ENCODE data around the gene LPP. TPM values are rescaled to one million over a fixed set of nuclear protein-coding genes. Genes with fewer than 3 reads are reported as not detected.

LPP gene
- total RNA-seq, 1 experiment from 2014 or later: 148 TPM

GRCh38 chr3:188740010-188740409 is 586.1 kb downstream of the LPP start:
- DNase-seq: no peak
- CTCF ChIA-PET: no interaction called here
- Histone ChIP-seq H3K79me2 (ENCODE audit: low read depth) (no peaks in the 10 kb centered on the region), H3F3A (ENCODE audit: insufficient read depth, low read depth) (no peaks in the 10 kb centered on the region), H3K27me3 (ENCODE audit: insufficient read depth, low read depth) (no peaks in the 10 kb centered on the region), H3K9me3 (ENCODE audit: insufficient read depth, low read depth) (no peaks in the 10 kb centered on the region), H3K4me3 (no peak overlapping the region), H3K27ac (no peak overlapping the region), H3K4me1 (replicated peaks; ENCODE audit: insufficient read depth) (no peaks in the 10 kb centered on the region), H3K9me2 (ENCODE audit: insufficient read depth) (peaks cover 6% of the 10 kb centered on the region), H3K4me2 (no peak overlapping the region), H3K36me3 (ENCODE audit: low read depth) (no peaks in the 10 kb centered on the region), H2AFZ (no peak overlapping the region), H4K20me1 (ENCODE audit: insufficient read depth) (no peaks in the 10 kb centered on the region)
- intact Hi-C loops (cut with micrococcal nuclease; ENCODE audit: unreplicated experiment): no loop called here
- POLR2A ChIA-PET (ENCODE audit: unreplicated experiment): no interaction called here
- no peak for TF ChIP-seq CTCF (conservative IDR thresholded peaks at IDR 0.05)
- BruUV-seq (replicated peaks): no TSS peak

GRCh38 chr3:188742755-188743550 is 589.0 kb downstream of the LPP start:
- no TSS peak for BruUV-seq (replicated peaks)
- Histone ChIP-seq H3K4me1 (replicated peaks; ENCODE audit: insufficient read depth) (no peaks in the 10 kb centered on the region), H3K9me3 (ENCODE audit: insufficient read depth, low read depth) (no peaks in the 10 kb centered on the region), H3K36me3 (ENCODE audit: low read depth) (no peaks in the 10 kb centered on the region), H3K4me3 (no peak overlapping the region), H4K20me1 (ENCODE audit: insufficient read depth) (no peaks in the 10 kb centered on the region), H3K4me2 (no peak overlapping the region), H3F3A (ENCODE audit: insufficient read depth, low read depth) (no peaks in the 10 kb centered on the region), H3K27ac (no peak overlapping the region), H3K27me3 (ENCODE audit: insufficient read depth, low read depth) (no peaks in the 10 kb centered on the region), H3K79me2 (ENCODE audit: low read depth) (no peaks in the 10 kb centered on the region), H3K9me2 (ENCODE audit: insufficient read depth) (peaks cover 6% of the 10 kb centered on the region), H2AFZ (no peak overlapping the region)
- TF ChIP-seq CTCF (conservative IDR thresholded peaks at IDR 0.05): no peak
- TF ChIP-seq EZH2 (IDR thresholded peaks at IDR 0.05; ENCODE audit: low read depth): no peak
- POLR2A ChIA-PET (ENCODE audit: unreplicated experiment): no interaction called here
- intact Hi-C loops (cut with micrococcal nuclease; ENCODE audit: unreplicated experiment): no loop called here
- CTCF ChIA-PET: no interaction called here
- no peak for DNase-seq

- ChIA-PET POLR2A (ENCODE audit: unreplicated experiment) (interaction anchor here (0.6 kb wide), 1 partner anchor 137 kb away, joined by 6 read pairs; no protein-coding TSS in a partner anchor), CTCF (no interaction called here)
- Histone ChIP-seq H2AFZ (no peak overlapping the region), H3K4me1 (replicated peaks; ENCODE audit: insufficient read depth) (no peaks in the 10 kb centered on the region), H4K20me1 (ENCODE audit: insufficient read depth) (no peaks in the 10 kb centered on the region), H3K4me2 (no peak overlapping the region), H3K9me3 (ENCODE audit: insufficient read depth, low read depth) (no peaks in the 10 kb centered on the region), H3K9me2 (ENCODE audit: insufficient read depth) (peaks cover 6% of the 10 kb centered on the region), H3K27me3 (ENCODE audit: insufficient read depth, low read depth) (no peaks in the 10 kb centered on the region), H3K36me3 (ENCODE audit: low read depth) (no peaks in the 10 kb centered on the region), H3K27ac (no peak overlapping the region), H3F3A (ENCODE audit: insufficient read depth, low read depth) (no peaks in the 10 kb centered on the region), H3K4me3 (no peak overlapping the region), H3K79me2 (ENCODE audit: low read depth) (no peaks in the 10 kb centered on the region)
- BruUV-seq (replicated peaks): no TSS peak
- intact Hi-C loops (cut with micrococcal nuclease; ENCODE audit: unreplicated experiment): no loop called here
- TF ChIP-seq CTCF (conservative IDR thresholded peaks at IDR 0.05) (no peak), EZH2 (IDR thresholded peaks at IDR 0.05; ENCODE audit: low read depth) (no peak)
- no peak for DNase-seq
Measured at GRCh38 chr3:188744166-188744565, 590.2 kb downstream of the LPP start.

All from PC-9 (cell line).